A549 (cell line): Measurements from ENCODE around the gene HEXIM1. TPM values are rescaled to one million over a fixed set of nuclear protein-coding genes. Genes with fewer than 3 reads are reported as not detected.

Experiments
- ATAC-seq, 2 experiments: fragments of 200-7000 bp in 1 of 2; fragments of >200 bp in 1 of 2; cut with Nextera tagmentation in 1 of 2; cut with Tn5 transposase in 1 of 2; 3 replicates each; pipeline versions ENCODE4 v1.8.0 to v1.9.1; 2018 to 2020; ENCODE audit warnings: mild to moderate bottlenecking in 1 of 2, moderate library complexity in 1 of 2
- CTCF ChIA-PET: fragments of 300-600 bp; sonication (Branson Sonifier 250); formaldehyde crosslinking; extraction: SDS; loops from one replicate; lab custom pipeline; 2021; ENCODE audit warnings: antibody characterized with exemption, inconsistent platforms; lab: Yijun Ruan, JAX
- POLR2A ChIA-PET: fragments of 350-600 bp; formaldehyde crosslinking; extraction: SDS; loops from one replicate; lab custom pipeline; 2021; ENCODE audit warnings: antibody characterized with exemption, inconsistent platforms; lab: Yijun Ruan, JAX
- DNase-seq, 2 experiments: peaks; one replicate each; pipeline versions ENCODE4 v3.0.0 to v3.0.0-alpha.2; 2011 to 2016; ENCODE audit warnings: low read depth in 1 of 2, low spot score in 1 of 2
- FAIRE-seq: peaks from 2 replicates; lab custom pipeline; 2011; peaks lifted over from hg19 to GRCh38; lab: Jason Lieb, UNC
- H3K27ac ChIP-seq, 2 experiments: fragments of >200 bp; sonication (Bioruptor Twin); formaldehyde crosslinking; 3 replicates each; pipeline ENCODE4 v1.5.1; 2016 to 2017
- H3K4me1 ChIP-seq: fragments of >200 bp; sonication (Bioruptor Twin); formaldehyde crosslinking; 3 replicates; pipeline ENCODE4 v1.6.1; 2016
- H3K4me2 ChIP-seq: fragments of >200 bp; sonication (Bioruptor Twin); formaldehyde crosslinking; 3 replicates; pipeline ENCODE4 v1.6.1; 2016
- H3K4me3 ChIP-seq: fragments of >200 bp; sonication (Bioruptor Twin); formaldehyde crosslinking; 3 replicates; pipeline ENCODE4 v1.5.1; 2016
- H3K9me3 ChIP-seq: fragments of >200 bp; sonication (Bioruptor Twin); formaldehyde crosslinking; 3 replicates; pipeline ENCODE4 v1.6.1; 2016
- BHLHE40 ChIP-seq: IDR thresholded peaks from 2 replicates; pipeline ENCODE4 v1.6.1; 2012; ENCODE audit warnings: low read depth, low read length, inconsistent platforms
- CEBPB ChIP-seq, 2 experiments: fragments of >200 bp in 1 of 2; sonication (Bioruptor Twin) in 1 of 2; formaldehyde crosslinking in 1 of 2; IDR thresholded peaks; 2 replicates each; pipeline ENCODE4 v1.6.1; 2012 to 2016
- EHMT2 ChIP-seq: fragments of 200-600 bp; sonication (generic); IDR thresholded peaks from 2 replicates; pipeline ENCODE4 v1.6.1; 2016; ENCODE audit warnings: antibody characterized with exemption, low read depth, mild to moderate bottlenecking, moderate library complexity
- FOSB ChIP-seq: fragments of 250-450 bp; sonication (Bioruptor Pico); IDR thresholded peaks from 2 replicates; pipeline ENCODE4 v1.5.0; 2020; ENCODE audit warnings: mild to moderate bottlenecking, moderate library complexity
- FOXS1 ChIP-seq: fragments of 250-450 bp; sonication (Bioruptor Pico); IDR thresholded peaks from 2 replicates; pipeline ENCODE4 v1.5.0; 2020; ENCODE audit warnings: mild to moderate bottlenecking, moderate library complexity
- HOXA7 ChIP-seq: fragments of 250-450 bp; sonication (Bioruptor Pico); IDR thresholded peaks from 2 replicates; pipeline ENCODE4 v1.5.0; 2020; ENCODE audit warnings: mild to moderate bottlenecking, moderate library complexity
- KDM5A ChIP-seq: fragments of 200-600 bp; sonication (generic); IDR thresholded peaks from 2 replicates; pipeline ENCODE4 v1.6.1; 2016; ENCODE audit warnings: antibody characterized with exemption, mild to moderate bottlenecking
- MAFK ChIP-seq: fragments of 450-650 bp; IDR thresholded peaks from 2 replicates; pipeline ENCODE4 v1.6.1; 2014; ENCODE audit not compliant: partially characterized antibody
- MAZ ChIP-seq: fragments of 150-350 bp; IDR thresholded peaks from 2 replicates; pipeline ENCODE4 v1.6.1; 2014; ENCODE audit warnings: antibody characterized with exemption, low read depth, low read length, borderline replicate concordance
- NFE2L2 ChIP-seq: fragments of 150-350 bp; conservative IDR thresholded peaks from 2 replicates; pipeline ENCODE4 v1.6.1; 2014; ENCODE audit warnings: low read length
- NPAS2 ChIP-seq: fragments of 250-450 bp; sonication (Bioruptor Pico); IDR thresholded peaks from 2 replicates; pipeline ENCODE4 v1.8.0; 2022; ENCODE audit warnings: mild to moderate bottlenecking, moderate library complexity, borderline replicate concordance
- POLR2A ChIP-seq: IDR thresholded peaks from 2 replicates; pipeline ENCODE4 v1.6.1; 2012; ENCODE audit warnings: mild to moderate bottlenecking, low read length
- RARB ChIP-seq: fragments of 250-450 bp; sonication (Bioruptor Pico); IDR thresholded peaks from 2 replicates; pipeline ENCODE4 v1.8.0; 2021; ENCODE audit warnings: mild to moderate bottlenecking, moderate library complexity
- RFX5 ChIP-seq: fragments of 450-650 bp; IDR thresholded peaks from 2 replicates; pipeline ENCODE4 v1.7.1; 2014; ENCODE audit warnings: antibody characterized with exemption, mild to moderate bottlenecking, moderate library complexity
- RNF2 ChIP-seq: fragments of 200-600 bp; sonication (generic); IDR thresholded peaks from 2 replicates; pipeline ENCODE4 v1.6.1; 2016; ENCODE audit warnings: low read depth, mild to moderate bottlenecking, antibody characterized with exemption, moderate library complexity, borderline replicate concordance
- SMC3 ChIP-seq: fragments of >200 bp; sonication (Bioruptor Twin); formaldehyde crosslinking; IDR thresholded peaks from 3 replicates; pipeline ENCODE4 v1.6.1; 2018; ENCODE audit warnings: inconsistent platforms
- SREBF2 ChIP-seq: fragments of 450-650 bp; IDR thresholded peaks from 2 replicates; pipeline ENCODE4 v1.6.1; 2014; ENCODE audit warnings: mild to moderate bottlenecking, moderate library complexity
- TP53 ChIP-seq: fragments of 250-450 bp; sonication (Bioruptor Pico); IDR thresholded peaks from 2 replicates; pipeline ENCODE4 v1.5.0; 2021; ENCODE audit warnings: mild to moderate bottlenecking, moderate library complexity
- ZC3H11A ChIP-seq: fragments of 450-650 bp; IDR thresholded peaks from 2 replicates; pipeline ENCODE4 v1.6.1; 2014; ENCODE audit warnings: antibody characterized with exemption, mild to moderate bottlenecking
- ZNF302 ChIP-seq: fragments of 250-450 bp; sonication (Bioruptor Pico); IDR thresholded peaks from 2 replicates; pipeline ENCODE4 v1.9.0; 2021; ENCODE audit warnings: inconsistent platforms, mild to moderate bottlenecking, moderate library complexity
- ZSCAN20 ChIP-seq: fragments of 250-450 bp; sonication (Bioruptor Pico); IDR thresholded peaks from 2 replicates; pipeline ENCODE4 v1.8.0; 2022; ENCODE audit warnings: mild to moderate bottlenecking, moderate library complexity
- WGBS: methylation state at CpG from one replicate; pipeline ENCODE4 v1.1.6; 2017; ENCODE audit errors: missing lambda C conversion rate; 5-methylcytosine and 5-hydroxymethylcytosine counted together
- polyA plus RNA-seq, 4 experiments: library from polyadenylated mRNA; depleted of rRNA in 3 of 4; stranded (reverse); fragments of >200 nt; fragmentation: RNase III in 1 of 4; extraction: RNeasy Plus Mini Kit Qiagen cat#74134 plus additional on column Dnase treatment in 1 of 4; gene quantifications; 2 replicates in 3 of 4; 3 replicates in 1 of 4; pipeline ENCODE4 v1.2.3, GENCODE V29; 2011 to 2017
- TF ChIP-seq, protein P1 (sequence below): fragments of >200 bp; sonication (Bioruptor Twin); formaldehyde crosslinking; IDR thresholded peaks from 2 replicates; pipeline ENCODE4 v1.6.1; 2016
- TF ChIP-seq, protein P2 (sequence below): fragments of >200 bp; sonication (Bioruptor Twin); formaldehyde crosslinking; IDR thresholded peaks from 3 replicates; pipeline ENCODE4 v1.6.1; 2016
- TF ChIP-seq, protein P3 (sequence below): IDR thresholded peaks from 2 replicates; pipeline ENCODE4 v1.6.1; 2012
- TF ChIP-seq, protein P4 (sequence below): fragments of 250-450 bp; sonication (Bioruptor Pico); IDR thresholded peaks from 2 replicates; pipeline ENCODE4 v1.5.0; 2020; ENCODE audit warnings: low read depth, mild to moderate bottlenecking, moderate library complexity
- TF ChIP-seq, protein P5 (sequence below): fragments of 450-650 bp; IDR thresholded peaks from 2 replicates; pipeline ENCODE4 v1.6.1; 2014; ENCODE audit warnings: antibody characterized with exemption

The HEXIM1 gene
- polyA plus RNA-seq, 2 of the 4 experiments (the other 2 are of a cell fraction) = 54.0 to 143 TPM

DNA sequence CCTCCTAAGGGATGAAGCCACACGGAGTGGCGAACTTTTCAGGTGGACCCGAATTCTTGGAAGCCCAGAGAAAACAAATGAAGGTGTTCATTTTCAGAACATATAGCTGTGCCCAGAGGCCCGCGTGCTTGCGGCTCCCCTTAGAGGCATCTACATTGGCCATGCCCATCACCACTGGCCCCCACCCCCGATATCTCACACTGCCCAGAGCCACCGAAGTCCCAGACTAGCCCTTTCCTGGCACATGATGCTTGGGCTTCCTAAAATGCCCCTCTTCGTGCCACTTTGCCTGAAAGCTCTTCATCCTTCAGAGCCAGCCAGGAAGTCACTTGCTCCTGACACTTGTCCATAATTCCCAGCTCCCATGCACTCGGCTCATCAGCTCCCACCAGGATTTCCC is 2.1 kb upstream of the HEXIM1 start:
- Histone ChIP-seq H3K4me2 (peak overlapping the region; percentile 93), H3K4me1 (peaks cover 13% of the 10 kb centered on the region)
- POLR2A ChIA-PET = interaction anchor here (0.7 kb wide), 1 partner anchor 16 kb away, joined by 3 read pairs; the partner anchor contains the start of gene HEXIM2
- TF ChIP-seq, protein P1, sequence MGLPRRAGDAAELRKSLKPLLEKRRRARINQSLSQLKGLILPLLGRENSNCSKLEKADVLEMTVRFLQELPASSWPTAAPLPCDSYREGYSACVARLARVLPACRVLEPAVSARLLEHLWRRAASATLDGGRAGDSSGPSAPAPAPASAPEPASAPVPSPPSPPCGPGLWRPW = no peak
- TF ChIP-seq RNF2 (no peak), RFX5 (no peak), RARB (CRISPR knock-in tag) (no peak), NFE2L2 (no peak), BHLHE40 (no peak), ZNF302 (CRISPR knock-in tag) (no peak), EHMT2 (no peak)
- TF ChIP-seq, protein P2, sequence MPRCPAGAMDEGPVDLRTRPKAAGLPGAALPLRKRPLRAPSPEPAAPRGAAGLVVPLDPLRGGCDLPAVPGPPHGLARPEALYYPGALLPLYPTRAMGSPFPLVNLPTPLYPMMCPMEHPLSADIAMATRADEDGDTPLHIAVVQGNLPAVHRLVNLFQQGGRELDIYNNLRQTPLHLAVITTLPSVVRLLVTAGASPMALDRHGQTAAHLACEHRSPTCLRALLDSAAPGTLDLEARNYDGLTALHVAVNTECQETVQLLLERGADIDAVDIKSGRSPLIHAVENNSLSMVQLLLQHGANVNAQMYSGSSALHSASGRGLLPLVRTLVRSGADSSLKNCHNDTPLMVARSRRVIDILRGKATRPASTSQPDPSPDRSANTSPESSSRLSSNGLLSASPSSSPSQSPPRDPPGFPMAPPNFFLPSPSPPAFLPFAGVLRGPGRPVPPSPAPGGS = no peak
- TF ChIP-seq, all 56 proteins: peak for 0
- FAIRE-seq (no peak), DNase-seq (no peak), ATAC-seq (no peak)
- H3K4me3 ChIP-seq = no peak overlapping the region
- CTCF ChIA-PET = interaction anchor here (0.9 to 43.5 kb wide), 5 partner anchors 10 to 67 kb away, joined by 3 to 2147 read pairs (median 12); partner anchors contain the start of genes ACBD4, FMNL1 and PLCD3
- H3K9me3 ChIP-seq = no peaks in the 10 kb centered on the region
- whole genome bisulfite sequencing = 93% methylated on average over 10 of the region's 10 CpGs
- peak overlapping the region; percentile 97 to 98 for H3K27ac ChIP-seq

DNA sequence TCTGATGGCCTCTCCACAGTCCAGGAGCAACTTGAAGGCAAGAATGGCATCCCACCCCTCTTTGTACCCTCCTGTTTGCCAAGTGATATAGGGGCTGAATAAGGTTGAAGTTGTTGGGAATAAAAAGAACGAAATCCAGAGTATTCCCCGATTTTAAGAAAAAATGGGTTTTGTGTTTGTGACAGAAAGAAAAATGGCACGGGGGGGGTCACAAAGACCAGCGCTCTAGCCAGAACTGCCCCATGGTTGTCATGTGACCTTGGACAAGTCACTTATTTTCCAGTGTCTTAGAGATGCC is 1.7 kb upstream of the HEXIM1 start:
- Histone ChIP-seq H3K27ac (peak overlapping the region; percentile 97 to 98), H3K4me3 (peak overlapping the region; percentile 61), H3K4me1 (peaks cover 15% of the 10 kb centered on the region), H3K9me3 (no peaks in the 10 kb centered on the region), H3K4me2 (peak overlapping the region; percentile 93)
- ChIA-PET POLR2A (interaction anchor here (0.7 kb wide), 1 partner anchor 15 kb away, joined by 3 read pairs; the partner anchor contains the start of gene HEXIM2), CTCF (interaction anchor here (0.9 to 43.5 kb wide), 4 partner anchors 10 to 66 kb away, joined by 3 to 2147 read pairs (median 37); partner anchors contain the start of genes ACBD4, FMNL1 and PLCD3)
- FAIRE-seq (no peak), DNase-seq (no peak), ATAC-seq (no peak)
- 87% methylated on average over 4 of the region's 4 CpGs for WGBS
- no peak for TF ChIP-seq FOXS1 (CRISPR knock-in tag)
- no peak for TF ChIP-seq MAFK
- TF ChIP-seq TP53 (CRISPR knock-in tag) = no peak
- no peak for TF ChIP-seq FOSB
- TF ChIP-seq ZC3H11A = no peak
- no peak for TF ChIP-seq SMC3
- no peak for TF ChIP-seq RARB (CRISPR knock-in tag)
- no peak for TF ChIP-seq KDM5A
- TF ChIP-seq ZSCAN20 (CRISPR knock-in tag) = no peak
- TF ChIP-seq, protein P3, sequence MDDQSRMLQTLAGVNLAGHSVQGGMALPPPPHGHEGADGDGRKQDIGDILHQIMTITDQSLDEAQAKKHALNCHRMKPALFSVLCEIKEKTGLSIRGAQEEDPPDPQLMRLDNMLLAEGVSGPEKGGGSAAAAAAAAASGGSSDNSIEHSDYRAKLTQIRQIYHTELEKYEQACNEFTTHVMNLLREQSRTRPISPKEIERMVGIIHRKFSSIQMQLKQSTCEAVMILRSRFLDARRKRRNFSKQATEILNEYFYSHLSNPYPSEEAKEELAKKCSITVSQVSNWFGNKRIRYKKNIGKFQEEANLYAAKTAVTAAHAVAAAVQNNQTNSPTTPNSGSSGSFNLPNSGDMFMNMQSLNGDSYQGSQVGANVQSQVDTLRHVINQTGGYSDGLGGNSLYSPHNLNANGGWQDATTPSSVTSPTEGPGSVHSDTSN = no peak
- no peak for TF ChIP-seq HOXA7
- no peak for TF ChIP-seq POLR2A
- no peak for TF ChIP-seq NPAS2 (CRISPR knock-in tag)
- TF ChIP-seq, protein P4, sequence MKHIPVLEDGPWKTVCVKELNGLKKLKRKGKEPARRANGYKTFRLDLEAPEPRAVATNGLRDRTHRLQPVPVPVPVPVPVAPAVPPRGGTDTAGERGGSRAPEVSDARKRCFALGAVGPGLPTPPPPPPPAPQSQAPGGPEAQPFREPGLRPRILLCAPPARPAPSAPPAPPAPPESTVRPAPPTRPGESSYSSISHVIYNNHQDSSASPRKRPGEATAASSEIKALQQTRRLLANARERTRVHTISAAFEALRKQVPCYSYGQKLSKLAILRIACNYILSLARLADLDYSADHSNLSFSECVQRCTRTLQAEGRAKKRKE = no peak
- TF ChIP-seq CEBPB (IDR thresholded peaks at IDR 0.05) = no peak
- no peak for TF ChIP-seq RNF2
- TF ChIP-seq, protein P5, sequence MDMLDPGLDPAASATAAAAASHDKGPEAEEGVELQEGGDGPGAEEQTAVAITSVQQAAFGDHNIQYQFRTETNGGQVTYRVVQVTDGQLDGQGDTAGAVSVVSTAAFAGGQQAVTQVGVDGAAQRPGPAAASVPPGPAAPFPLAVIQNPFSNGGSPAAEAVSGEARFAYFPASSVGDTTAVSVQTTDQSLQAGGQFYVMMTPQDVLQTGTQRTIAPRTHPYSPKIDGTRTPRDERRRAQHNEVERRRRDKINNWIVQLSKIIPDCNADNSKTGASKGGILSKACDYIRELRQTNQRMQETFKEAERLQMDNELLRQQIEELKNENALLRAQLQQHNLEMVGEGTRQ = no peak; the same call in 1 of the 2 replicates
- TF ChIP-seq, protein P1 = no peak
- no peak for TF ChIP-seq MAZ
- TF ChIP-seq SREBF2 = no peak
